Hematopoietic multipotent progenitor cell treated with erythropoietin and hydrocortisone succinate and interleukin-3 and kit ligand, for 15 days (in vitro differentiated cells): ENCODE measurements around the gene ENPP4.
"Not testable (repeated sequence)": the region's sequence is repeated elsewhere in the genome, so short reads cannot be mapped to it uniquely, and the experiment has no call there.

Source experiments
- DNase-seq: peaks from one replicate; pipeline ENCODE4 v3.0.0-alpha.2; 2015; ENCODE audit warnings: low spot score

Gene ENPP4, protein sequence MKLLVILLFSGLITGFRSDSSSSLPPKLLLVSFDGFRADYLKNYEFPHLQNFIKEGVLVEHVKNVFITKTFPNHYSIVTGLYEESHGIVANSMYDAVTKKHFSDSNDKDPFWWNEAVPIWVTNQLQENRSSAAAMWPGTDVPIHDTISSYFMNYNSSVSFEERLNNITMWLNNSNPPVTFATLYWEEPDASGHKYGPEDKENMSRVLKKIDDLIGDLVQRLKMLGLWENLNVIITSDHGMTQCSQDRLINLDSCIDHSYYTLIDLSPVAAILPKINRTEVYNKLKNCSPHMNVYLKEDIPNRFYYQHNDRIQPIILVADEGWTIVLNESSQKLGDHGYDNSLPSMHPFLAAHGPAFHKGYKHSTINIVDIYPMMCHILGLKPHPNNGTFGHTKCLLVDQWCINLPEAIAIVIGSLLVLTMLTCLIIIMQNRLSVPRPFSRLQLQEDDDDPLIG

DNA sequence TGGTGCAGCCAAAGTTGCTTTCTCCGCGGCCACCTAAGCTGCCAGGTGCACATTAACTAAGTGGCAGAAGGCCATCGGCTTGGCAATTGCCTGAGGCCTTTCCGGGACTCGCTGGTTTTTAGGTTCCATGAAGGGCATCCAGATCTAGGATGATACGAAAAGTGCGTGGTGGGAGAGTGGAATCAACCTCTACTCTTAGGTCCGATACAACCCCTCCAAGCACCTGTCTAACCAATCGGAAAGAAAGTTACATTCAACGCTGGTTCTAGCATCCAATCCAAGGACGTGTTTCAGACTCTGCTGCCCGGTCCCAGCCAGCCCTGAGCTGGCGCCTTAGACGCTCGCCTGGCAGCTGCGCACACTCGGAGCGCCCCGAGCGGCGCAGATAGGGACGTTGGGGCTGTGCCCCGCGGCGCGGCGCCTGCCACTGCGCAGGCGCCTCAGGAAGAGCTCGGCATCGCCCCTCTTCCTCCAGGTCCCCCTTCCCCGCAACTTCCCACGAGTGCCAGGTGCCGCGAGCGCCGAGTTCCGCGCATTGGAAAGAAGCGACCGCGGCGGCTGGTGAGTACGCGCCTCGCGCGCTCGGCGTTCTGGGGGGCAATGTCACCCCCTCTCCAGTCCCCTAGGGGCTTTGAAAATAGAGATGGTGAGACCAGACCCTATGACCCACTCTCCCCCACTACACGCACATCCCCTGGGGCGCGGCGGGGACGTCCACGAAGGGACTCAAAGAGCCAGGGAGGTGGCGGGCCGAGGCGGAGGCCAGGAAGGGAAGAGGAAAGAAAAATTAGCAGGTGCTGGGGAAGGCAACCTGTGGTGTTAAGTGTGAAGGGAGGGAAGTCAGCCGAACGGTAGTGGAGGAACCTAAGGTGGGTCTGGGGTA, at the start of gene ENPP4:
TSS of gene ENPP4 (plus strand) at position 361 of the 883 bp plus-strand sequence. CDS start 9,595 bp downstream, outside the sequence.
- peak; percentile 90 for DNase-seq

- DNase-seq = no peak
Measured at GRCh38 chr6:46080111-46080510, 49.7 kb upstream of the ENPP4 start.

GRCh38 chr6:46085688-46086087, 44.1 kb upstream of the ENPP4 start:
- not testable (repeated sequence) for DNase-seq

DNA sequence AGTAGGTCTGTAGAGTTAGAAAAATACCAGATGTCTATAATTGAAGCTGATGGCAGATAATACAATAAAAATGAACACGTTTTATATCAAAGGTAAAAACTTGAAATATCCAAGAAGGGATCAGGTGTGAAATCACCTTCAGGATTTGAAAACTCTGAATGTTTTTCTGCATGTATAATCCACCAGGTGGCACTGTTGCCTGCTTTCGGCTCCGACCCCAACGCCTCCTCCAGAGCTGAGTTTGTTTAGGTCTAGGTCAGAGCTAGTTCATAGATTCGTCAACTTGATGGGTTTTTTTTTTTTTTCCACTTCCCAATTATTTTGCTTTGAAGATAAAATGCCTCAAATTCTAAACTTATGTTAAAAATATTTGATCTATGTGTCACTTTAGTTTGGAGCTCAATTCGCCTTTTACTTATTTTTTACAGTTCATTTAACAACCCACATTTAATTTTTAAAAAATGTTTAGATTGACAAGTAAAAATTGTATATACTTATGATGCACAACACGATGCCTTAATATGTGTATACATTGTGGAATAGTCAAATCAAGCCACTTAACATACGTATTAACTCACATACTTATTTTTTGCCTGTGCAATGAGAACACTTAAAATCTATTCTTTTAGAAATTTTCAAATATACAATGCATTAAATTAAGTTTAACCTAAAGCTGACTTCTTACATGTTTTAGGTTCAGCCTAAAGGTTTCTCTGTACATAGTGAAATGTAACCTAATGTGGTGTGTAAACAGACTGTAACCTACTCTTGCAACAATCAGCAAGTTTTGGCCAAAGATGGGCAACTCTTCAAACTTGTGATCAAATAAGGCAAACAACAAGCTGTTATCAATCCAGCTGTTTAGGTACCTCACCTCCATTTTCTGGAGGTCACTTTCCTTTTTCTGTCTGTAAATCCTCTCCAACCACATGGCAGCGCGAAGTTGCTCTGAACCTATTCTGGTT, 39.4 kb upstream of the ENPP4 start:
- DNase-seq = peak; percentile 49

GRCh38 chr6:46091080-46091478, 38.7 kb upstream of the ENPP4 start:
- no peak for DNase-seq

DNA sequence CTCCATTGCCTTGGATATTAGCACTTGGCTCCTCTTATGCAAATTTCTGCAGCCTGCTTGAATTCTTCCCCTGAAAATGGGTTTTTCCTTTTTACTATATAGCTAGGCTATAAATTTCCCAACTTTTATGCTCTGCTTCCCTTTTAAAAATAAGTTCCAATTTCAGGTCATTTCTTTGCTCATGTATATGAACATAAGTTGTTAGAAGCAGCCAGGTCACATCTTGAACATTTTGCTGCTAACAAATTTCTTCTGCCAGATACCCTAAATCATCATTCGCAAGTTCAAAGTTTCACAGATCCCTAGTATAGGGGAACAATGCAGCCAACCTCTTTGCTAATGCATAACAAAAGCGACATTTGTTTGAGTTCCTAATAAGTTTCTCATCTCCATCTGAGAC, 34.5 kb upstream of the ENPP4 start:
- DNase-seq = no peak

DNA sequence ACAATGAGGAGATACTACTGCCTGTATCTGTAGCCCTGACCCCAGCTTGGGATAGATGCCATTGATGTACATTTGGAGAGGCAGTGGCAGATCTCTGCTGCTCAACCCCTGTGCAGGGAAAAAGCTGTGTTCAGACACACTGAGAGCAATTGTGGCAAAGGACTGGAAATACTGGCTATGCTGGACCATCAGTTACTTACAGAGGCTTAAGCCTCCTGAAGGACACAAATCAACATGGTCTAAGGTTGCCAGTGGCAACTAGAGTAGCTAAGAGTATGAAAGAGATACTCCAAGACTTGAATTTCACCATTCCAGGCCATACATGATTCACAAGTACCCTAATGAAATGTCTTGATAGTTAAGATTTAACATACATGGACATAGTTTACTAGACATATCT, 32.4 kb upstream of the ENPP4 start:
- DNase-seq = no peak

- DNase-seq = no peak
Measured at GRCh38 chr6:46098678-46099077, 31.1 kb upstream of the ENPP4 start.

GRCh38 chr6:46099952-46100351, 29.8 kb upstream of the ENPP4 start:
- no peak for DNase-seq

DNA sequence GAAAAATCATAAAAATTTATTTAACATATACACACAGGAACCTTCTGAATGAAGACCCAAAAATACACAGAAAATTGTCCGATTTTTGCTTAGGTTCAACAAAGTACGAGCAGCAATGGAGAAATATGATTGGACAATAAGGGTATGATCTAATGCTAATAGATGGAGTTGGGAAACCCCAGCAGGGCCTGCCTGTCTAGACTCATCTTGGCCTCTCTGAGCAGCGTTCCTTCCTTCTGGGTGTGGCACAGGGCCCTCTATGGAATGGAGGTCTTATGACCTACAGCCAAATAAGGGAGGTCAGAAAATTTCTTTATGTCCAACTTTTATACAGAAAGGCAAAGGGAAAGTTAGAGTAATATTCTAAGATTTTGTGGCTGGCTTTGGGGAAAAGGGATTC, 27.7 kb upstream of the ENPP4 start:
- DNase-seq = no peak

DNA sequence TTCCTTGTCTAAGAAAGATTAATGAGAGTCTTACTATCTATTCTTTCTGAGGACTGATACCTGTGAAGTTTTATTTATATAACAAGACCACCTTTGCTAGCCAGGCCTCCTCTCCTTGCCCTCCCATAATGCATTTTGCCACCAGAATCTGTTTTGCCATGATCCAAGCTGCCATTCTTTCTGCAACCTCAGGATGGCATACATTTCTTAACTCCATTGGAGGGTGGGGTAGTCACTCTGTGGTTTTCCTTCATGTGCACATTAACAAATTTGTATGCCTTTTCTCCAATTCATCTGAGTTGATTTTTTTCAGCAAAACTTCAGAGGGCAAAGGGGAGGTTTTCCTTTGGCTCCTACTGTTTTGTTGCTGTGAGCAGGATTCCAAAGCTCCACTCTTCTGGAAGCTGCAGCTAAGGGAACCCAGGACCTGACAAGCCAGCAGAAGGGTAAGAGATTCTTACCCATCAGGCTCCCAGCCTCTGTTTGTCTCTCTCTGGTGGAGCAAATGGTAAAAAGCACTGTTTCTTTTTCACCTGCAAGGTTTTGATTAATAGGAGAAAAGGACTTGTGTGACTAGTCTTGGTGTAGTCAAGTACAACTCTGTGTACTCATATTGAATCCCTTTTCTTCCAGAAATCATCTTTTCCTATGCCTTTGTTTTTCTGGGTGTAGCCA, 26.2 kb upstream of the ENPP4 start:
- no peak for DNase-seq

DNA sequence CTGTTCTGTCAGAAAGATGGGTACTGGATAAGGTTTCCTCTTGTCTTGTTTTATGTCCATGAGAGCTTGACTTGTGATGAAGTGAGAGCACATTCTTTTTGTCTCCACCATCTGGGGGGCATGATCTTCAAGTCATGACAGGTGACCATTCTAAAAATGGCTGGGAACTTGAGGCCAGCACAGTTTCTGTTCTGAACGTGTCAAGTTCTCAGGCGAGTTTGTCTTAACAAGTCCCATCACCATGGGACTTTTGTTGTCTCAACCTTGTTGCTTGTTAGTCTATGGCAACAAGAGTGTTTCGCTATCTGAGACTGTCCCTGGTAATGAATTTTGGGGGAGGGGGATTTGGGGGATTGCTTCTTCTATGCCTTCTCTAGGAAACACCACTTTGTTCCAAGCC, 25.6 kb upstream of the ENPP4 start:
- no peak for DNase-seq

GRCh38 chr6:46105568-46105967, 24.2 kb upstream of the ENPP4 start:
- DNase-seq = no peak

- DNase-seq = no peak
Measured at GRCh38 chr6:46113370-46113769, 16.4 kb upstream of the ENPP4 start.

DNA sequence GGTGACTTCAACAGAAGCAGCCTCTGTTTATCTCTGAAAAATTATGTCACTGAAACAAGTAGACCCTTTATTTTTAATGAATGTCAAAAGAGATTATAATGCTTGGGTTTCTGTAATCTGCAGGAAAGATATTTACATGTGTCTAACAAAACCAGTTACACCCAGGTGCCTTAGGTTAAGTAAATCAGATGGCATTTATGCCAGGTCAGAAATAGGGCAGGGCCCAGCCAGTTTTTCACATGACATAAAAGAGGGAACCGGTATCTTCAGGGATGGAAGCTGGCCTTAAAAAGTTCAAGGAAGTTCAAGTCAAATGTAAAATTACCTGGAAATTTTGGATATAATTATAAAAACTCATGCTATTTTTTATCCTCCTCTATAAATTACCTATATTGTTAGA, 14.2 kb upstream of the ENPP4 start:
- no peak for DNase-seq

GRCh38 chr6:46116289-46116688, 13.5 kb upstream of the ENPP4 start:
- no peak for DNase-seq

GRCh38 chr6:46118157-46118556, 11.6 kb upstream of the ENPP4 start:
- DNase-seq = no peak

GRCh38 chr6:46118836-46119235, 11.0 kb upstream of the ENPP4 start:
- no peak for DNase-seq

GRCh38 chr6:46119679-46120078, 10.1 kb upstream of the ENPP4 start:
- DNase-seq = not testable (repeated sequence)

DNA sequence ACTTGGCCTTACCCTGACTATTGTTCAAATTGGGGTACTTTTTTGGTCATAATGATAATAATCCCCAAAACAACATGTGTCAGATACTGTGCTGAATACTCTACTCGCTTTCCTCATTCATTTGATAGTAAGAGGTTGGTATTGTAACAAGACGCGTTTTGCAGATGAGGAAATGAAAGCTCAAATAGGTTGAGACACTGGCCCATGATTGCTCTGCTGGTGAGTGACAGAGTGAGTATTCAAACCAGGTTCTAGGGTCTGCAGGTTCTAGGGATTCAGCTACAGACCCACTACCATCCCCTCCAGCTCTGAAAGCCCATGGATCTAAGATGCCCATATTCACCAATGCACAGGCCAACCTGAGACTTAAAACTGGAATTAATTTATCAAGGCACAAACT, 1.3 kb upstream of the ENPP4 start:
- no peak for DNase-seq

DNA sequence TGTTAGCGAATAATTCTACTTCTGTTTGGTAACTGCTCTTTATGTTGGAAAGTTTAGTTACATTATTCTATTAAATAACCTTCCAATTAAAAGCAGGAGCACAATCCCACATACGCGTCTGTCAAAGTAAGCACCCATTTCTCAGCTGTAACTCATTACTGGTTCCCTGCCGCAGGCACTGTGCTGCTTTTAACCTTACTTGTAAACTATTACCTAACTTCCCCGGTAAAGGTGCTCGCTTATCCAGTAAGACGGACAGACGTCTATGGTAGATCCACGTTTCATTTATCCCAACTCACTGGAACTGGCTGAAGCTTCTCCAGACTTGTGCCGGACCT, 529 bp upstream of the ENPP4 start:
- no peak for DNase-seq
